GM18951 (cell line): ENCODE results near the gene CCDC73.
"Not testable (repeated sequence)": the region's sequence is repeated elsewhere in the genome, so short reads cannot be mapped to it uniquely, and the experiment has no call there.

Source experiments
- POLR2A ChIP-seq: IDR thresholded peaks from 4 replicates; pipeline ENCODE4 v1.6.1; 2011; ENCODE audit warnings: mild to moderate bottlenecking; ENCODE audit not compliant: insufficient read length, insufficient read depth; ENCODE audit errors: extremely low read depth
- in situ Hi-C: fragments of 300-500 bp; cut with MboI; formaldehyde crosslinking; loops from one replicate; pipeline ENCODE4 v1.12.0; 2022; ENCODE audit warnings: low sequenced_read_pairs, mixed read lengths, inconsistent platforms; ENCODE audit not compliant: unreplicated experiment

The CCDC73 gene

DNA sequence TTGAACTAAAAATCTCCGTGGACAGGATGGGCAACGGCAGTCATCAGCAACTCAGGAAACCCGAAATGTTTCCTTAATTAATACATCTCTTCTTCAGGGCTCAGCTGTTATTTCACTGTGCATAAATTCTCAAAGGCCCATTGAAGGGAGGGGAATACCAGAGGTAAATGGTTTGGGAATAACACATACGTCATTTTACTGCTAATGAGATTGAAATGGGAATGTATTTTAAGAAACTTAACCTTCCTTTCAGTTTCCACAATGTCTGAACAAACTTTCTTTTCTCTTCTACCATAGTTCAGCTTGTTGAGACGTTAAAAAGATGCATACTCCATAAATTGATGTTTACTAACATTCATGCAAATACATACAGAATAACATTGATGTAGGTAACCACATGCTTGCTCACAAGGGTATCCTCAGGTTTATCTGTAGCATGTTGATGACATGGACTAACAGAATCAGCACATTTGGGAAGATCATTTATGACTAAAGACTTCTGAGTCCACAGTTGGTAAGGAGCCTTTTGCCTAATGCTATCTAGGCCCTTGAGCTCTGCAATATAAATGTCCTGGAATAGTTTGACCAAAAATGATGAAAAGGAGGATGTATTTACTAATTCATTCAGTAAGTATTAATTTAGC is 27.6 kb upstream of the CCDC73 start:
- in situ Hi-C loops: no loop called here
- no peak for TF ChIP-seq POLR2A

DNA sequence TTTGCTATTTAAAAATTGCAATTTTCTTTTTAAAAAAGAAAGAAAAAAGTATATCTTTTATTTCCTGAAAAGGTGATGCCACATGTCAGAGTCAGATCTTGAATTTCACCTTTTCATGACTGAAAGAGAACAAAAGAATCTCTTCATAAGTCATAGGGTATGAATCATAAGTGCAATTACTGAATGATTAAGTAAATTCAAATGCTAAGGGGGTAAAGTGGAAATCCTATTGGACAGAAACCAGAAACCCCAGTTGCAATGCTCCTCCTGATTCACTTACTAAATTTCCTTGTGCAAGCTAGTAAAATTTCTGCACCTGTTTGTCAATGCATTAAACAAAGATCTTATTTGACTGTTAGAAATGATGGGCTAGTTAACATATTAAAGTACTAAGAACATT is 27.1 kb upstream of the CCDC73 start:
- TF ChIP-seq POLR2A: no peak
- in situ Hi-C loops: no loop called here

DNA sequence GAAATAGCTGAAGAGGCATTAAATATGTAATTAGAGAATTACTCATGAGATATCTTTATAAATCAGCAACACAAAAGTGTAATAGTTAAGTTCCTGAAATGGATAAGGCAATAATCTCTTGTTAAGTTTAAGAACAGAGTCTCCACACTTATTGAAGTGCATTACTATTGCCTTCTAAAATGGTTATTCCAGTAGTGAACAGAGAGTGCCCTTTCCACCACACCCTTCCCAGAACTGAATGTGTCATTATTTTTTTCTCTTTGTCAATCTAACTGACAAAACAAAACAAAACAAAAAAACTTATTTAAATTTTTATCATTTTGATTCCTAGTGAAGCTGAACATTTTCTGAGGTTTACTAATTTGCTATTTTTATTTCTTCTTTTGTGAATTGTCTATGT is 26.0 kb upstream of the CCDC73 start:
- in situ Hi-C loops: no loop called here
- no peak for TF ChIP-seq POLR2A

DNA sequence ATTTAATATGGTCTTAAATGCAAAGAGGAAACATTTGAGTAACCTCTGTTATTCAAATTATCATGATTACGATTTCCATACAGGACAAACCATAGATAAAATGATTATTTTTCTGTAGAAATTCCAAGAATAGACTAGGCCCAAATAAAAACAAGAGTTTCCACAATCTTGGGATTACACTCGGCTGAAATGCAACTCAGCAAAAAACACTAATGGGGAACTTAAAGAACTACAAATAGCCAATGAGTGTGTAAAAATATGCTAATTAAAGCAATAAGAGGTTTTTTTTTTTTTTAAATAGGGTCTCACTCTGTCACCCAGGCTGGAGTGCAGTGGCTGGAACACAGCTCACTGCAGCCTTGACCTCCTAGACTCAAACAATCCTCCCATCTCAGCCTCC is 24.7 kb upstream of the CCDC73 start:
- no peak for TF ChIP-seq POLR2A
- in situ Hi-C loops: no loop called here

DNA sequence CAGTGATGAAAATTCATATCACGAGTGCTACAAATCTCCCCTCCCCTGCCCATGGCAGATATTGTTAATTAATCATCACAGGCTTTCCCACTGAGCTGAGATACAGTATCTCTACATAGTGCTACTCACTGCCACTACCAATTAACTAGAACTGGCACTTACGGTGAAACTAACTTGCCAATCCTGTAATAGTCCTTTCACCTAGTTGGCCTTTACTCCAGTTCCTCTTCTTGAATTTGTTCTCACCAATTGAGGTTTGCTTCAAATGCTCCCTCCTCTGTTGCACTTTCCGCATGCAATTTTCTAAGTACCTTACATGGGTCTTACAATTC is 23.4 kb upstream of the CCDC73 start:
- in situ Hi-C loops: no loop called here
- TF ChIP-seq POLR2A: no peak

DNA sequence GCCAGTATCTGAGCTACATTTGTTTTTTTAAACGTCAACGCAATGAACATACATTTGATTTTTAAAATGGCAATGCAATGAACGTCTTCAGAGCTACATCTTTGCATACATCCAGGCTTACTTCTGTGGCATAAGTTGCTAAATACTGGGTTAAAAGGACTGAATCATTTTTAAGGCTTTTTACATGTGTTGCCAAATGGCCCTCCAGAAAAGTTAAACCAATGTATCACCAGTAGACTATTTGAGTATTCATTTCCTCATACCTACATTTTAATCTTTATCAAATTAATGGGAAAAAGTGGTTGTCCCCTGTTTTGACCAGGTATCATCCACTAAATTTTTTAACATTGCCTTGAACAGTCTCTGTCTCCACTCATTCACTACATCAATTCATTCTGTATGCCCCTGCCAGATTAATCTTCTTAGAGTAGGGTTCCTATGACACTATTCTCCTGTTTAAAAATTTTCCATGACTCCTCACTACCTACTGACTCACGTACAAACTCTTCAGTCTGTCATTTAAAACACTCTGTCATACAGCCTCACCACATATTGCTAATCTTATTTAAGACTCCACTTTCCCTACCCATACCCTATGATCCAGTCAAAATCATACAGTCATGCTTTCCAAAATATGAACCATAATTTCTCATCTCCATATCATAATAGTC is 22.9 kb upstream of the CCDC73 start:
- in situ Hi-C loops: no loop called here
- TF ChIP-seq POLR2A: no peak

DNA sequence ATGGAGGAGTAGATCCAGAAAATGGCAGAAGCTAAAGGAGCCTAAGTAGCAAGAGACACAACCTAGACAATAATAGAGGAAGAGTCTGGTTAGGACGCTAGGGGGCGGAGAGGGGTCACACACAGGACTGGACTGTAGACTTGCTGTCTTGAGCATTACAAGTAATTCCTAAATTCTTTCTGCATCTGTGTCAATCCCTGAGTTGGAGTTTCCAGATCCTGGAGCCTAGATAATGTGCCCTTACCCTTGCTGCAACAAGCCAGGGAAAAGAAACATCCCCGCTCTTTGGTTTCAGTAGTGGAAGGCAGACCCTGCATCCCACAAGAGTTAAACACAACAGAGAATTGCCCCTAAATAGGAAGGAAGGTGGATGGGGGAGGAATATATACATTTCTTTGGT is 14.9 kb upstream of the CCDC73 start:
- in situ Hi-C loops: no loop called here
- TF ChIP-seq POLR2A: no peak

DNA sequence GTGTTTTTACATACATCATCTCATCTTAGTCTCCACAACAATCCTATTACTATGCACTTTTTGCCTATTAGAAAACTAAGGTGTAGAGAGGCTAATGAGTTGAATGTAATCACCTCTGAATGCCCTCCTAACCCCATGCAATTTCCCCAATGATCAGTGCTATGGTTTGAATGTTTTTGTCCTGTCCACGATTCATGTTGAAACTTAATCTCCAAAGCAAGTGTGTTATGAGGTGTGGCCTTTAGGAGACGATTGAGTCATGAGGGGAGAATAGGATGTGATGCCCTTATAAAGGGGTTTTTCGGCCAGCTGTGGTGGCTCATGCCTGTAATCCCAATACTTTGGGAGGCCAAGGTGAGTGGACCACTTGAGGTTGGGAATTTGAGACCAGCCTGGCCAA is 2.0 kb upstream of the CCDC73 start:
- TF ChIP-seq POLR2A: no peak
- in situ Hi-C loops: no loop called here

DNA sequence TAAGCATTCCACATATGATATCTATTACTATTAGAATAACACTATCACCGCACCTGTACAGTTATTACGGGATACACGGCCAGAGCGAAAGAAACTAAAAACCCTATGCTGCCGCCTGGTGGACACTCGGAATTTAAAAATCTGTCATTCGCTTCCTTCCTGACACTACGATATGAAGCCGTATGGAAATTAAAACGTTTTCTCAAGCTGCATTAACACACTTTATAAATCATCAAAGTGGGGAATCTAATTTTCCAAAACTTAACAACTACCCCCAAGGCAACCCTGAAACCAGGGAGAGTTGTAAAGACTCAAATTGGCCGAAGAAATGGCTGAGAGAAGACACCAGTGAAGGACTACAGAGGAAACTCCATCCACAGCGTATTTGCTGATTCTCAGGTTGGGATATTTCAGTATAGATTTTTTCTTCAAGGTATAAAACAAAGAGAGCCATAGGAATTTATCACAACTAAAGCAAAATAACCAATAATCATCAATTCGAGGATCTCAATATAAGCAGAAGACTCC is 1.4 kb downstream of the CCDC73 start:
- in situ Hi-C loops: no loop called here
- TF ChIP-seq POLR2A: no peak

DNA sequence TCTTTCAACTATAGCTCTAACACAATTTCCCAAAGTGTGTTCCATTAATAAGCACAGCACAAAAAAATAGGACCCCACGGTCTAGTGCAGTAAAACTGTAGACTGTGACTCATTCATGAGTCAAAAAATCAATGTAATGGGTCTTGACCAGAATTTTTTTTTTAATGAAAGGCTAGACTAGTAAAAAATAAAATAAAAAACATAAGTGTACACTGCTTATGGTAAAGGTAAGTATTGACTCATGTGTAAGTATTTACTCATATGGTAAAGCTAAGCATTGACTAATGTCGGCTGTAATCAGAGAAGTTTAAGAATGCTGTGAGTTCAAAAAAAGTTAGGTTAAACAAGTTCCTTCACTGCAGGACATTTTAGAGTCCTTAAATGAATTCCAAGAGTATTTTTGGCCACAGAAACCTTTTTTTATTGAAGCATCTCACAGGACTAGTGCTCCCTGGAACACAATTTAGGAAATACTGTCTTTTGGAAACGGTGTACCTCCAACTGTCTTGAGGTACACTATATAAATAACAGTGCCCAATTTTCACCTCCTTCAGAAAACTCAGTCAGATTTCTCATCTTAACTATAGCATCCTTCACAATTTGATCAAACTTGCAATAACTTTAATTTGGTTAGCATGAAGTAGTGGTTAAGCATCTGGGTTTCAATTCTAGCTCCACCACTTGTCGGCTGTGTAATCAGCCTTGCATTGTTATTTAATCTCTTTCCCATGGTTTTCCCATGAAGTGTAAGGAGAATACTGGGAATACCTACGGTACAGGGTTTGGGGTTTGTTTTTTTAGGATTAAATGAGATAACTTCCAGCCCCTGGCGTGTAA is 2.1 kb downstream of the CCDC73 start:
- TF ChIP-seq POLR2A: no peak
- in situ Hi-C loops: no loop called here

DNA sequence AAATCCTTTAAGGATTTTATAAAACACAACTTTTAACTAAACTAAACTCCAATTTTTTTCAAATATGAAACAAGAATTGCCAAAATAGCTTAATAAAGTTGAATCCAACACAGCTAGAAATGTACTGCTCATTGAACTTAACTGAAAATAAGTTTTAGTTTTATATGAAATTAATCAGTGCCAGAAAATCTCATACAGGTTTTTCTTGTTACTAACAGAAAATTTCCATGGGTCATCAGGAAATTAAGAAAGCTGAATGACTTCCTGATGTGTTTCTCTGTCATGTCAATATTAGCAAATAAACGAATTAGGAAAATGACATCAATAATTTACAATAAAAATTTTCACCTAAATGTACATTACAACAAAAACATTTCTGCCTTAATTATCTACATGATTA is 3.5 kb downstream of the CCDC73 start:
- TF ChIP-seq POLR2A: no peak
- in situ Hi-C loops: no loop called here

DNA sequence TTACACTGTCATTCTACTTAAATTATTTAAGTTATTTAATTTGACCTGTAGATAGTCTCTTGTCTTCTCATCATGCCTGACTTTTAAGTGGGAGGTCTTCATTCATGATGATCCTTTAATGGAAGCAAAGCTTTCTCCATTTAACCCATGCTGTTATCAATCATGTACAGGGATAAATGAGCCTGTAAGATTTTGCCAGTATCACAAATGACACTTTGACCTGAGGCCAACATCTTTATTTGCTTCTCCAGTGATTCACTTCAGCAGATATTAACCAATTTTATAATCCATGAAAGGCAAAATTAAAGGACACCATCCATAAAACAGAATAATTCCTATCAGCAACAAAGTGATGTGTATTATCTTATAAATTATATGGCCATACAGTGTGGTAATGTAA is 7.7 kb downstream of the CCDC73 start:
- no peak for TF ChIP-seq POLR2A
- in situ Hi-C loops: no loop called here

DNA sequence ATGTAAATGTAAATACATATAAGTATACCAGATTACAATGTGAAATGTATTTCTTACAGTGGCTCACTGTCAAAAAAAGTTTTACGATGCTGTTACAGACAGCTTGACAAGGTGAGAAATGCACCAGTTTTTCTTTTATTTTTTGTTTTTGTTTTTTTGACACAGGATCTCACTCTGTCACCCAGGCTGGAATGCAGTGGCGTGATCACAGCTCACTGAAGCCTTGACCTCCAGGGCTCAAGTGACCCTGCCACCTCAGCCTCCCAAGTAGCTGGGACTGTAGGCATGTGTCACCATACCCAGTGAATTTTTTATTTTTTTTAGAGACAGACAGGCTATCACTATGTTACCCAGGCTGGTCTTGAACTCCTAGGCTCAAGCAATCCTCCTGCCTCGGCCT is 9.2 kb downstream of the CCDC73 start:
- in situ Hi-C loops: no loop called here
- no peak for TF ChIP-seq POLR2A

DNA sequence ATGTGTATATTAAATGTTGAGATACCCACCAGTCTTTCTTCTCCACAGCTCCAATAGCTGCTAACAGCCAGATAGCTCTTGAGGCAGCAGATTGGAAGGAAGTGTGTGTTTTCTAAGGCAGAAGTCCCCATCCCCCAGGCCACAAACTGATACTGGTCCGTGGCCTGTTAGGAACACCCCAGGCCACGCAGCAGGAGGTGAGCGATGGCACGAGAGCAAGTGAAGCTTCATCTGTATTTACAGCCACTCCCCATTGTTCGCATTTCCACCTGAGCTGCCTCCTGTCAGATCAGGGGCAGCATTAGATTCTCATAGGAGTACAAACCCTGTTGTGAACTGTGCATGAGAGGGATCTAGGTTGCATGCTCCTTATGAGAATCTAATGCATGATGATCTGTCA is 12.7 kb downstream of the CCDC73 start:
- no peak for TF ChIP-seq POLR2A
- in situ Hi-C loops: no loop called here

DNA sequence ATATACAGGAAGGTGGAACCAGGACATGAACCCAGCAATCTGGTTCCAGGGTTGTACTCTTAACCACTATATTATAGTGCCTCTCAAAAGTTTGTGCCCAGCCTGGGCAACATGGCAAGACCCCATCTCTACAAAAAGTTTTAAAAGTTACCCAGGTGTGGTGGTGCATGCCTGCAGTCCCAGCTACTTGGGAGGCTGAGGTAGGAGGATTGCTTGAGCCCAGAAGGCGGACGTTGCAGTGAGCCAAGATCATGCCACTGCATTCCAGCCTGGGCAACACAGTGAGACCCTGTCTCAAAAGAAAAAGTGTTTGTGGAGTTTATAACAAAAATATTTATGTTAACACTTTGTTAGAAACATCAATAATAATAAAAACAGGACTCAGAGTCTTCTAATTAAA is 13.6 kb downstream of the CCDC73 start:
- in situ Hi-C loops: not testable (repeated sequence)
